ENCODE data around the gene FIP1L1.

The FIP1L1 gene

GRCh38 chr4:53507671-53508286 is 130.3 kb downstream of the FIP1L1 start:
- no peak for DNase-seq

GRCh38 chr4:53508446-53508845 is 131.0 kb downstream of the FIP1L1 start:
- no peak for DNase-seq

DNA sequence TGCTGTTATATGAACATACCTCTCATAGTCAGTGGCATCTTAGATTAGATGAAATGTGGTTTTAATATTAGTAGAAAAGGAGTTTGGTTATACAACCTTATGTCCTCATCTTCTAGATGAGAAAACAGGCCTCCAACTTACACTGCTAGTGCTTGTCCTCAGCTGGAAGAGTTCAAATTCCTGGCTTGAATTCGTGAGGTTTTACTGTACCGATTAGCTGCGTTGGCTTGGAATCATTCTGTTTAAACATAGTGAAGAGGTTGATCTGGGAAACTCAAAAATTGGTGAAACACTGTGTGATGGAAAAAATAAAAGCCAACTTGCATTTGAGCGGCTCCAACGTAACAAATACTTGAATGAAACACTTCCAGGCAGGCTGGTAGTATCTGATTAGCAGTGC is 132.9 kb downstream of the FIP1L1 start:
- DNase-seq, result no peak

Measured in NCI-H146 (cell line).